ENCODE data around the gene ZNF385C.

Gene ZNF385C

GRCh38 chr17:42125565-42125964 lies 27.3 kb upstream of the ZNF385C start:
- no peak for DNase-seq (ENCODE audit: low spot score)

DNA sequence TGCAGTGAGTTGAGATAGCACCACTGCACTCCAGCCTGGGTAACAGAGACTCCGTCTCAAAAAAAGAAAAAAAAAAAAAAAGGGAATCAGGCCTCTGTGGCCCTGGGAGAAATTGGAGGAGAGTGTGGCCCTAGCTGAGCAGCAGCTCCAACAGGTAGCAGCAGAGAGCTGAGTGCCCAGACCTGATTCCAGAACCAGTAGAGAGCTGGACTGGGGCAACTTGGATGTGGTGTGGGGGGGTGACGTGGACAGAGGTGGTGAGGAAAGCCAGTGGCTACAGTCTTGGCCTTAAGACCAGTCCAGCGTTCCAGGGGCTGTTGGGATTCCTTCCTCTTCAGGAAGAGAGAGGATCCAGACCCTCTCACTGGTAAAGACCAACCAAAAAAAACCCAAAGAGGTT lies 26.0 kb upstream of the ZNF385C start:
- DNase-seq (ENCODE audit: low spot score) = no peak

GRCh38 chr17:42122371-42123303 lies 24.4 kb upstream of the ZNF385C start, which contains the start of gene HSPB9:
Gene HSPB9 (plus strand): TSS chr17:42122804. CDS start chr17:42122851, 47 bp downstream.
- DNase-seq (ENCODE audit: low spot score) = no peak

- DNase-seq (ENCODE audit: low spot score) = peak; percentile 82
Observed at GRCh38 chr17:42120770-42121769, 22.8 kb upstream of the ZNF385C start, which contains the start of gene KAT2A. Gene KAT2A (minus strand): TSS chr17:42121367. CDS start chr17:42121304, 63 bp downstream.

- no peak for DNase-seq (ENCODE audit: low spot score)
Observed at GRCh38 chr17:42120161-42120769, 22.0 kb upstream of the ZNF385C start.

GRCh38 chr17:42119301-42119700 lies 21.0 kb upstream of the ZNF385C start:
- DNase-seq (ENCODE audit: low spot score) = no peak

DNA sequence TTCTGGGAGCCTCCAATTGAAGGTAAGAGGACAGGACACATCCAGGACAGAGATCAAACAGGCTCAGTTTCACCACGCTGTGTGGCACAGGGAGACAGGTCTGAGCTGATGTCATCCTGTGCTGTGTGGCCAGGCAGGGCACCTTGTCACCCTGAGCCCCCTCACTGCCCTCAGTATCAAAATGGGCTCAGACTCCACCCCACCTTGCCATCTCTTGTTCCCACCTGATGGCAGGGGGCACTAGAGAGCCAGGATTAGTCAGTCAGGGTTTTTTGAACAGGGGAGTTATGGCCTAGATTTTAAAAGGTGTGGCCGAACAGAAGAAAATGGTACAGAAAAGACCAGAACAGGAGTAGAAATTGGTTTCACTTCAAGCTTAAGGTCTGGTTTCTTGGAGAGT lies 20.3 kb upstream of the ZNF385C start:
- peak; percentile 85 for DNase-seq (ENCODE audit: low spot score)

GRCh38 chr17:42118126-42118510 lies 19.8 kb upstream of the ZNF385C start:
- no peak for DNase-seq (ENCODE audit: low spot score)

- no peak for DNase-seq (ENCODE audit: low spot score)
Observed at GRCh38 chr17:42117397-42118125, 19.3 kb upstream of the ZNF385C start.

- peak; percentile 93 for DNase-seq (ENCODE audit: low spot score)
Observed at GRCh38 chr17:42116705-42117396, 18.6 kb upstream of the ZNF385C start.

GRCh38 chr17:42114118-42114517 lies 15.8 kb upstream of the ZNF385C start:
- no peak for DNase-seq (ENCODE audit: low spot score)

DNA sequence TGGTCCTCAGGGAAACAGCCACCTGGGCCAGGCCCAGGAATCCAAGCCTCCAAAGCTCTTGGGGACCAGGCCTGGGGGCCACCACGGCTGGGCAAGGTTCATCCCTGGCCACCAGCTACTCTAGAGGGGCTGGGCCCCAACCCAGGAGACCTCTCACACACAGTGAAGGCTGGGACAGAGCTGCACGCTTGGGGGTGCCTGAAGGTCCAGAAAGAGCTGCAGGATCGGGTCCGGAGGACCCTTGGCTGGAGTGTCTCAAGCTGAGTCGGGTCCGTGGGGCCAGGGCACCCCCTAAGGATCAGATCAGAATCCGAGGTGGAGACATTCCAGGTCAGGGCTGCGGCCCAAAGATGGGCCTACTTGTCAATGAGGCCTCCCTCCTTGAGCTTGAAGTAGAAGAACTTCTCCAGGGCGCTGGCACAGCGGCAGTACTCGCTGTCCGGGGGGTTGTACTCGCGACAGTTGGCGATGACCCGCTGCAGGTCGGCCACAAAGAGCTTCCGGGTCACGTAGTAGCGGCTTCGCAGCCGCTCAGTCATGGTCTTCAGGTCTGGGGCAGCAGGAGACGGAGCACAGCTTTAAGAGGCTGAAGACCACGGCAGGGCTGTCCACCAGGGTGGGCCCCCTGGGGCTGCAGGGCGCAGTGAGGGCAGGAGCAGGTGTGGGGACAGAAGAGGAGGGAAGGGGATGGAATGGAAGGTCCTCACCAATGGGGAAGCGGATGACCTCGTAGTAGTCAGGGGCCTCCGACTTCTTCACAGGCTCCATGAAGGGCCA lies 15.2 kb upstream of the ZNF385C start:
- DNase-seq (ENCODE audit: low spot score) = no peak

GRCh38 chr17:42112552-42113176 lies 14.4 kb upstream of the ZNF385C start, which contains the start of gene DHX58:
Gene DHX58 (minus strand): TSS chr17:42112714. CDS start chr17:42111892, 822 bp downstream.
- DNase-seq (ENCODE audit: low spot score) = peak; percentile 94

- no peak for DNase-seq (ENCODE audit: low spot score)
Observed at GRCh38 chr17:42111871-42112551, 13.7 kb upstream of the ZNF385C start.

- DNase-seq (ENCODE audit: low spot score) = no peak
Observed at GRCh38 chr17:42111265-42111636, 13.0 kb upstream of the ZNF385C start.

DNA sequence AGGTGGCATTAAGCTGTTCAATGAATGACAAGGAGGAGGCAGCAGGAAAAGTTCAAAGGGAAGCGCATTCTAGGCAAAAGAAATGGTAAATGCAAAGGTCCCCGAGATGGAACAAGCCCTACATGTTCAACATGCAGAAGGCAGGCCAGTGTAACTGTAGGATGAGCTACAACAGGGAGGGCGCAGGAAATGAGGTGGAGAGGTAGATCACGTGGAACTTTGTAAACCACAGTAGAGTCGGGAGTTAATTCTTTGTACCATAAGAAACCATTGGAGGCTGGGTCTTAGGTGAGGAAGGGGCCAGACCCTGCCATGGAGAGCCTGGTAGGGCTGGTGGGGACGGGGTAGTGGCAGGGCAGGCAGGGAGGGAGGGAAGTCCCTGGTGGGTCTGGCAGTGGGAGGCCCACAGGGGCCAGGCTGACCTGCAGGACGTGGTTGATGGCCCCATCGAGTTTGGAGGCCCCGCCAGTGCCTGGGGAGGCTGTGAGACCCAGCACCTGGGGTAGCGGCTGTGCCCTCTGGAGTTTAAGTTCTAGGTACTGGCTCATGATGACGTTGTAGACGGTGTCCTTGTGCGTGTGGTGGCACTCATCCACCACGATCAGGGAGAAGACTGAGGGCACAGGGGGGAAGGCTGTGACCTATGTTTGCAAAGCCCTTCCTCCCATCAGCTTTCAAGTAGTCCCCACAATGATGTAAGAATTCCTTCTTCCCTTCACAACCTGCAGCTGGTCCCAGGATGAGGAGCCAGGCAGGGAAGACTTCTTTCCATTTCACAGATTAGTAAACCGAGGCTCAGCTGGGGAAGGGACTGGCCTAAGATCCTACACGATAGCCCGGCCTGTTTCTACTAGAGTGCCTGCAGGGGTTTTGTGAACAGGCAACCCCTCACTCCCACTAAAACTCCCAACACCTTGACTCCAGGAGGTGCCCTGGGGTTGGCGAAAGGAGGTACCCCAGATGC lies 12.3 kb upstream of the ZNF385C start:
- no peak for DNase-seq (ENCODE audit: low spot score)

GRCh38 chr17:42109086-42109485 lies 10.8 kb upstream of the ZNF385C start:
- no peak for DNase-seq (ENCODE audit: low spot score)
